GM20431 (cell line): ENCODE measurements around the gene CKMT2.

Source experiments
- in situ Hi-C: fragments of 300-500 bp; cut with MseI, MboI; formaldehyde crosslinking; loops from one replicate; pipeline ENCODE4 v1.15.0; 2020; ENCODE audit warnings: low sequenced_read_pairs; ENCODE audit not compliant: unreplicated experiment

CKMT2 gene

DNA sequence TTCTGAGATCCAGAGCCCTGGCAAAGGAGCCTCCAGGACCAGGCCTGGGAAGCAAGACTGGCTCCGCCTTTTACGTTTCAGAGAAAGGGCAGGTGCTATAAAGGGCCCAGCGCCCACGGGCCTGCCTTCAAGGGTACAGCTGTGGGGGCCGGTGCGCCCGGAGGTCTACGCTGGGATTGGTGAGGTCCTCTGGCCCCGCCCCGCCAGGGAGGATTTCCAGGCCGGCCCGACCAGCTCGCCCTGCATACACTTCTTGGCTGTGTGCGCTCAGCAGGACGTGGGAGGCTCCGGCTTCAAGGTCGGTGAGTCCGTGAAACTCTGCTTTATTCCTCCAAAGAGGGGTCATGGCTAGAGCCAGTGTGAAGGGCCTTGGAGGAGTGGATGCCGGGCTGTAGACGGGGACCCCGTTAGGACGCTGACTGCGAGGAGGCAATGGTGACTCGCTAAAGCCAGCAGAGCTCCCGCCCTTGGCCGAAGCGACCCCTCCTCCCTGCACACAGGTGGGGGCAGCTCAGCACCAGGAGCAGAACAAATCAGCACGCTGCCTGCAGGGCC is at the start of gene CKMT2:
CKMT2 (plus strand) TSS at position 243 of the 555 bp plus-strand sequence. CDS start 17,811 bp downstream, outside the sequence.
- in situ Hi-C loops, result no loop called here

- in situ Hi-C loops, result loop anchor here (25.0 kb wide), 1 partner anchor 472 kb away; no protein-coding TSS in a partner anchor
Observed at GRCh38 chr5:81183811-81184748, 49.0 kb upstream of the CKMT2 start.

GRCh38 chr5:81184749-81185110 is 48.4 kb upstream of the CKMT2 start:
- in situ Hi-C loops, result loop anchor here (25.0 kb wide), 1 partner anchor 472 kb away; no protein-coding TSS in a partner anchor

DNA sequence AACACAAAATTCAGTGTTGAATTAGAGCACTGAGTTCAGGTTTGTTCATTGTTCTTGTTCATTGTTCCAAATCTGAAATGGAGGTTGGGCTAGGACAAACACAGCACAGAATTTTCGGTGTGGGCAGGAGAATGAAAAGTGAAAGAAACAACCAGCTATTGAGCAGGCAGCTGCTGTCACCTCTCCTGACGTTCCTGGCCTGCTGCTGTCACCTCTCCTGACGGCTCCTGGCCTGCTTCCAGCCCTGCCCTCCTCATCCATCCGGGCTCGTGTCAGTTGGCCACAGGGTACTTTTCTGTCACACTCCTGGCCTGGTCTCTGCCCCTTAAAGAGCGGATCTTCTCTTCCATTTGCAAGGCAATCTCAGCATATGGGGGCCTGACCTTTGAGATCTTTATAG is 45.2 kb upstream of the CKMT2 start:
- in situ Hi-C loops, result loop anchor here (25.0 kb wide), 1 partner anchor 476 kb away; no protein-coding TSS in a partner anchor

DNA sequence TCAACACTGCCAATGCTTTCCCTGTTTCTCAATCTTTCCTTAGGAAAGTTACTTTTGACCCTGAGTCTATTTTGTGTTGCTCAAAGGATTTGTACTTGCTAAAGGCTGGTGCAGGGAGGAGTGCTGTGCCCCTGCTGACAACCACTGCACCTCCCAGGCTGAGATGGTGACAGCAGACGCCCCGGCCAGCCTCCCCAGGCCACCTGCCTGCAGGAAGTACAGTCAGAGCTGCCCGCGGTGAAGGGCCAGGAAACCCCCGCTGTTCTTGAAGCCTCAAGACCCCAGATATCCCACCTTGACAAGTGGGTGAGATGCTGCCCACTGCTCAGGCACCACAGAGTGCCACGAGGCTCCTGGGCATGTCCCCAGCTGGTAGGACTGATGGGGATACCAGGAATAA is 44.2 kb upstream of the CKMT2 start:
- in situ Hi-C loops, result loop anchor here (25.0 kb wide), 1 partner anchor 477 kb away; no protein-coding TSS in a partner anchor

- in situ Hi-C loops, result loop anchor here (25.0 kb wide), 1 partner anchor 478 kb away; no protein-coding TSS in a partner anchor
Observed at GRCh38 chr5:81189875-81190498, 43.1 kb upstream of the CKMT2 start.

DNA sequence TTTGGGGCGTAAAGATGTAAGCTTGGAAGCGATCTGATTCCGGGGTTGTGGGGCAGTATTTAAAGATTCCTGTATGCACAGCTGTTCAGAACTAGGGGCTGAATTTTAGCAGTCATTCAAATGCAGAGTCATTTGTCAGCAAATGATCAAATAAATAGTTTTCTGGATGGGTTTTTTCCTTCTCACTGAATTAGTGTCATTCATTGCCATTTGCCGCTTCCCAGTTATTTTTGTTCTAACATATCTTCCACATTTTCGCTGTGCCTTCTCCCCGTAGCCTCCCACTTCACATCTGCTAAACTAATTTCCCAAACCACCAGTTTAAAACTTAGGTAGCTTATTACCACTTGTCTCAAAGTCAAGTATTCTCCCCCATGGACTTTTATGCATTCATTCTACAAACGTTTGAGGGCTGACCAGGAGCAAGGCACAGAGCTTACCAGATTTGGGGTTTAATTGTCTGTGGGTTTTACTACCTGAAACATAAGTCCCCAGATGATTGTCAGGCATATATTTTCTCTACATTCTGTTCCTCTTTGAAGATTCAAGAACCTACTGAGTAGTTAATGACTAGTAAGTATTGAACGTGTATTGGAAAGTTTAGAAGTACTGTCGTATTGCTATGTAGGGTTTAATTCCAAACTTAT is 41.3 kb upstream of the CKMT2 start:
- in situ Hi-C loops, result loop anchor here (25.0 kb wide), 1 partner anchor 480 kb away; no protein-coding TSS in a partner anchor

GRCh38 chr5:81192373-81192750 is 40.8 kb upstream of the CKMT2 start:
- in situ Hi-C loops, result loop anchor here (25.0 kb wide), 1 partner anchor 480 kb away; no protein-coding TSS in a partner anchor

DNA sequence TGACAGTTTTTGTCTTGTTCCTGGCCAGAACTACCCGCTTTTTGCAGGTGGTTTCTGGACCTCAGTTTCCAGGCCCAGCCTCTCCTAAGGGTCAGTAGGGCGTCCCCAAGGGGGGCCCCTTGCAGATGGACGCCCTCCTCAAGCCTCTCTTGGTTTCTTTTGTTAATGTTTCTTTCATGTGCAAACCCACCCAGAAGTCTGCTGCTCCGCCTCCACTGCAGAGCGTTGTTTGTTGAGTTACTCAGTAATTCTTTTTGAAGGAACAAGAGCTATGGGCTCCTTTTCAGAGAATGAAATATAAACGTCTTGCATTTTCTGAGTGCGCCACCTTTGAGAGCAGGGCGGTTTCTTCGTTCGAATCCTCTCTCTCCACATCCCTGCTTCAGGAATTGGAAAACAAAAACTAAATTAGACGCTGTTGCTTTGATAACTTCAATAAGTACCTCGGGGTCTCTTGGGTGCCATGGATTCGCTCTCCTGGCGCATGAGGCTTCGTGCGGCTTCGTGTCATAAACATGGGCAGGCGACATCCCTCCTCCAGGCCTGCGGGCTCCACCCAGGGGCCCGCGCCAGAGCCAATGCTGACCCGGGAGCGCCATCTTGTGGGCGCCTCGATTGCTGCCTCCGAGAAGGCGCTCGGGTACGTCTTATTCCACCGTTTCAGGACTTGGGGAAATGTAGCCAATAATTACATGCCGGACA is 38.3 kb upstream of the CKMT2 start:
- in situ Hi-C loops, result loop anchor here (25.0 kb wide), 1 partner anchor 482 kb away; no protein-coding TSS in a partner anchor

DNA sequence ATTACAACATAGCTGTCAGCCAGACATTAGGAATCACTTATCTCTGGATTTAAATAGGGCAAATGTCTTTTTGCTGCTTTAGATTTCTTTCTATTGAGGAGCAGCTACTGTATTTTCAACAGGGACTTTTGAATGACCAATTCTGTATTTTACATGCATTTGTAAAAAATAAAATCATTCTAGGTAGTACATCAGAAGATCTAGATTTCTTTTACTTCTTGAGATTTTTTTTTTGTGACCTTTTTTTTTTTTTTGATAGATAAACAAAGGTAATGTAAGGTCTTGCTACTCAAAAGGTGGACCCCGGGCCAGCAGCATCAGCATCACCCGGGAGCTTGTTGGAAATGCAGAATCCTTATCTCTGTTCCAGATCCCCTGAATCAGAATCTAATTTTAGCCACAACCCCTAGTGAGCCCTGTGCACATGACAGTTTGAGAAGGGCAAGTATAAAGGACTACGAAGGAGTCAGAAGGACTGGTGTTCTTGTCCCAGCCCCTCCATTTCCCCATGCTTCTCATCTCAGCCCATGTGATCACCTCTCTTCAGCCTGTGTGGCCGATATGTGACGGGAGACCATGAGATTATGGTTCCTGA is 37.7 kb upstream of the CKMT2 start:
- in situ Hi-C loops, result loop anchor here (25.0 kb wide), 1 partner anchor 483 kb away; no protein-coding TSS in a partner anchor

- in situ Hi-C loops, result no loop called here
Observed at GRCh38 chr5:81202655-81203054, 30.5 kb upstream of the CKMT2 start.

DNA sequence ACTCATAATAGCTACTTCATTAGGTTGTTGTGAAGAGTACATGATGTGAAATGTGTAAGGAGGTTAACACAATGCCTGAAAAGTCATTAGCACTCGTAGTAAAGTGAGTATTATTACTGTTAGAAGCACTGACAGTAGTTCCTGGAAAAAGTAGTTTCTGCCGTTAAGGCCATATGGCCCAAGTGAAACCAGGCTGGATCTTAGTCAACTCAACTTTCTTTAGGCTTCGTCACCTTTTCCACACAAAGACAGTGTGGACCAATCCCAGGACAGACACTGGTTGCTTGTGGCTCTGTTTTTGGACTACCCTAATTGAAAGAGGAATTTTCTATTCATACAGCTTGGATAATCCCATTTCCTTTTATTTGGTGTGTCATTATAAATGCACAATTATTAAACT is 29.4 kb upstream of the CKMT2 start:
- in situ Hi-C loops, result no loop called here

- in situ Hi-C loops, result no loop called here
Observed at GRCh38 chr5:81204205-81204604, 28.9 kb upstream of the CKMT2 start.

- in situ Hi-C loops, result no loop called here
Observed at GRCh38 chr5:81205058-81205457, 28.1 kb upstream of the CKMT2 start.

GRCh38 chr5:81207009-81207408 is 26.1 kb upstream of the CKMT2 start:
- in situ Hi-C loops, result no loop called here

DNA sequence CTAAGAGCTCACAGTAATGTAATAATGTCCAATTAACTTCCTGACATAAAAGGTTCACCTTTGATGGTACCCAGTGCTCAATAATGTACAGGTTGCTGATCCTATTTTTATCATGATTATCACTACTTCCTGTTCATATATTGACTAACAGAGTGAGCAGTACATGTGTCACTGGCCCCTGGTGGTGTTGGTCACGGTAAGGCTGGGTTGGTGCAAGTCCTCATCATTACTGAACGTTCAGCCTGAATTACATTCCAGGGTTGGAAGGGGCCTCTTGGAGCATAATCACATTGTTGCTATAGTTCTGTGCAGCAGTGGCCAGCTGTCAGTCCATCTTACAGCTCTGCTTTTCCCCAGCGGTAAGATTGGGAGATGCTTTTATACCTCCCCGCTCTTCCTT is 24.2 kb upstream of the CKMT2 start:
- in situ Hi-C loops, result no loop called here

DNA sequence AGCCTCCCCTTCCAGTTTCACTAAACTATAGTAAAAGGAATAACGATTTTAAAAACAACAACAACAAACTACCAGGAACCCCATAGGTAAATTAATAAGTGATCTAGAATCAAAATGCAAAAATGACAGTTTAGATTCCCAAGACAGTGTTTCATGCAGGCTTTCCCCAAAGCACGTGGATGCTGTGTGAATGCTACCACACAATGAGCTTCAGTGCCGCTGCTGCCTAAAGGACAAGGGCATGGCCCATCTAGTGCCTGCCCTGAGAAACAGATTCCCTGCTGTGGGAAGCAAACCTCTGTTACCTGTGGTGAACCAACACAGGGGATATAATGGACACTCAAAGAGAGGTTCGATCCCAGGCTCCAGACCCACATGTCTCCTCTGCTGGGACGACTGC is 23.7 kb upstream of the CKMT2 start:
- in situ Hi-C loops, result no loop called here

DNA sequence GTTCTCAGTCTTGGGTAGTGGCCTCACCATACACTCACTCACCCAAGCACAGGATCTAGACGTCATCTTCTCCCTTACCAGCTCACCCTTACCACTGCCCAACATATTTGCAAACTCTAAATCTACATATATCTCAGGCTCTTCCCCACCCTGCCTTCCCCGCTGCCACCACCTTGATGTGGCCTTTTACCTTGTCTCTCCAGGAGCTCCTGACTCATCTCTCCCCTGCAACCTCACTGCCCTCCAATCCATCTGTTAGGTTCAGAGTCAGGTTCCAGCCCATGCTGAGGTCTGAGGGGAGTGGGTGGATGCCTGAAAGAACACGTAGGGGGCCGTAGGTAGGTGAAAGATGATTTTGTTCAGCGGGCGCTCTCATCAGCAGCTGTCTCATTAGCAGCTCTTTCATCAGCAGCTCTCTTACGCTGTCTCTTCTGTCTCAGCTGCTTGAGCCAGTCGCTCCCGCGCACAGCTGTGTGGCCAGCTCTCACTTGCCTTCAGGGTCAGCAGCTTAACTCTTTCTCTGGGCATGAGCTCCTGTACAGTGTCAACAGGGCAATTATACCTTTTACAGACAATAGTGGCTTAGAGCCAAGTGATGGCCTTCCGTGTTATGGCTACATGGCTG is 23.1 kb upstream of the CKMT2 start:
- in situ Hi-C loops, result no loop called here
